Measurements from ENCODE around the gene RYR2.

DNA sequence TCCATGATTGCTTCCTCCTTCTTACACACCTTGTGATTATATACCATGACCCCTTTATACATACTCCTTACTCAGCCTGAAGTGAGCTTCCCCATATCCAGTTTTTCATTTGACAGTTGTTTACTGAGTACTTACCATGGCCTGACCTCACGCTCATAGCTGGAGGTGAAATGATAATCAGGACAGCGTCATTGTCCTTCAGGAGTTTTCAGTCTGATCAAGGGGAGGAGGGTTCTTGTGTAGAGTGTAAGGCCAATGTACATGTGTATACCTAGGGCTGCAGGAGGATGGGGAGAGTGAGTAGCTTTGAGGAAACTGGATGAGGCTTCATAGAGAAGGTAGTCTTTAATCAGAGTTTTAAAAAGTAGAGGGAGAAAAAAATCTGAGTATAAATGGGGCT lies 325.8 kb downstream of the RYR2 start:
- TF ChIP-seq, protein P1, sequence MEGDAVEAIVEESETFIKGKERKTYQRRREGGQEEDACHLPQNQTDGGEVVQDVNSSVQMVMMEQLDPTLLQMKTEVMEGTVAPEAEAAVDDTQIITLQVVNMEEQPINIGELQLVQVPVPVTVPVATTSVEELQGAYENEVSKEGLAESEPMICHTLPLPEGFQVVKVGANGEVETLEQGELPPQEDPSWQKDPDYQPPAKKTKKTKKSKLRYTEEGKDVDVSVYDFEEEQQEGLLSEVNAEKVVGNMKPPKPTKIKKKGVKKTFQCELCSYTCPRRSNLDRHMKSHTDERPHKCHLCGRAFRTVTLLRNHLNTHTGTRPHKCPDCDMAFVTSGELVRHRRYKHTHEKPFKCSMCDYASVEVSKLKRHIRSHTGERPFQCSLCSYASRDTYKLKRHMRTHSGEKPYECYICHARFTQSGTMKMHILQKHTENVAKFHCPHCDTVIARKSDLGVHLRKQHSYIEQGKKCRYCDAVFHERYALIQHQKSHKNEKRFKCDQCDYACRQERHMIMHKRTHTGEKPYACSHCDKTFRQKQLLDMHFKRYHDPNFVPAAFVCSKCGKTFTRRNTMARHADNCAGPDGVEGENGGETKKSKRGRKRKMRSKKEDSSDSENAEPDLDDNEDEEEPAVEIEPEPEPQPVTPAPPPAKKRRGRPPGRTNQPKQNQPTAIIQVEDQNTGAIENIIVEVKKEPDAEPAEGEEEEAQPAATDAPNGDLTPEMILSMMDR (IDR thresholded peaks at IDR 0.05): no peak
- TF ChIP-seq POLR2AphosphoS5 (IDR thresholded peaks at IDR 0.05) (no peak), POLR2A (IDR thresholded peaks at IDR 0.05) (no peak)

Data from breast epithelium (tissue), 3 donors.